IMR-90 (cell line): Measurements from ENCODE around the gene SH3RF3. TPM values are rescaled to one million over a fixed set of nuclear protein-coding genes. Genes with fewer than 3 reads are reported as not detected.

Experiments
- ATAC-seq: fragments of 200-7000 bp; cut with Tn5 transposase; 2 replicates; pipeline ENCODE4 v1.9.1; 2020; ENCODE audit warnings: low read depth, mild to moderate bottlenecking, moderate library complexity
- BruUV-seq: library from RNA; stranded (reverse); fragments of 400-500 nt; replicated peaks from 2 replicates; lab custom pipeline; 2021; lab: Mats Ljungman, UMichigan
- CTCF ChIA-PET: fragments of 300-600 bp; formaldehyde crosslinking; extraction: SDS; loops from one replicate; lab custom pipeline; 2021; ENCODE audit warnings: antibody characterized with exemption; lab: Yijun Ruan, JAX
- POLR2A ChIA-PET: fragments of 300-600 bp; sonication (Branson Sonifier 250); formaldehyde crosslinking; loops from one replicate; lab custom pipeline; 2022; ENCODE audit warnings: antibody characterized with exemption; ENCODE audit not compliant: unreplicated experiment; lab: Charles Lee
- DNase-seq: peaks from one replicate; pipeline ENCODE4 v3.0.0; 2013
- H2AFZ ChIP-seq: replicated peaks from 2 replicates; pipeline ENCODE3; 2013; ENCODE audit warnings: low read length, mild to moderate bottlenecking; ENCODE audit not compliant: poor library complexity
- H2AK5ac ChIP-seq: 2 replicates; pipeline ENCODE4 v1.6.1; 2013; ENCODE audit warnings: low read depth, low read length, inconsistent platforms
- H2AK9ac ChIP-seq: replicated peaks from 2 replicates; pipeline ENCODE3; 2013; ENCODE audit warnings: mild to moderate bottlenecking, low read depth, low read length, moderate library complexity; ENCODE audit not compliant: poor library complexity
- H2BK120ac ChIP-seq: 2 replicates; pipeline ENCODE4 v1.6.1; 2013; ENCODE audit warnings: low read depth, low read length, inconsistent platforms
- H2BK15ac ChIP-seq: 3 replicates; pipeline ENCODE4 v1.6.1; 2013; ENCODE audit warnings: low read depth, low read length, inconsistent platforms
- H2BK20ac ChIP-seq: 2 replicates; pipeline ENCODE4 v1.6.1; 2013; ENCODE audit warnings: low read depth, mild to moderate bottlenecking, inconsistent platforms, low read length, moderate library complexity
- H2BK5ac ChIP-seq: 2 replicates; pipeline ENCODE4 v1.6.1; 2013; ENCODE audit warnings: mild to moderate bottlenecking, low read depth, low read length, inconsistent platforms; ENCODE audit not compliant: poor library complexity, severe bottlenecking
- H3K14ac ChIP-seq: replicated peaks from 2 replicates; pipeline ENCODE4 v1.6.1; 2013; ENCODE audit warnings: low read depth, low read length, inconsistent platforms
- H3K18ac ChIP-seq: 2 replicates; pipeline ENCODE4 v1.6.1; 2013; ENCODE audit warnings: low read depth, low read length, control low read depth
- H3K23ac ChIP-seq: 2 replicates; pipeline ENCODE4 v1.6.1; 2013; ENCODE audit warnings: low read depth, low read length, inconsistent platforms
- H3K27ac ChIP-seq: 2 replicates; pipeline ENCODE4 v1.5.1; 2013; ENCODE audit warnings: mild to moderate bottlenecking, control low read depth, low read length; ENCODE audit not compliant: insufficient read depth
- H3K27me3 ChIP-seq: 2 replicates; pipeline ENCODE4 v1.6.1; 2013; ENCODE audit warnings: low read length; ENCODE audit not compliant: control insufficient read depth, insufficient read depth
- H3K36me3 ChIP-seq: 2 replicates; pipeline ENCODE4 v1.6.1; 2013; ENCODE audit warnings: low read length, mixed read lengths; ENCODE audit not compliant: control insufficient read depth, insufficient read depth
- H3K4ac ChIP-seq: 2 replicates; pipeline ENCODE4 v1.6.1; 2013; ENCODE audit warnings: low read depth, low read length, inconsistent platforms
- H3K4me1 ChIP-seq: 2 replicates; pipeline ENCODE4 v1.6.1; 2013; ENCODE audit warnings: low read length, mixed read lengths; ENCODE audit not compliant: control insufficient read depth, insufficient read depth
- H3K4me2 ChIP-seq: 2 replicates; pipeline ENCODE4 v1.6.1; 2013; ENCODE audit warnings: low read depth, mild to moderate bottlenecking, control low read depth, low read length, moderate library complexity
- H3K4me3 ChIP-seq: 2 replicates; pipeline ENCODE4 v1.5.1; 2013; ENCODE audit warnings: low read depth, mild to moderate bottlenecking, control low read depth, low read length, moderate library complexity; ENCODE audit not compliant: insufficient read depth
- H3K56ac ChIP-seq: 2 replicates; pipeline ENCODE4 v1.6.1; 2013; ENCODE audit warnings: low read length, inconsistent platforms; ENCODE audit not compliant: insufficient read depth; ENCODE audit errors: extremely low read depth
- H3K79me1 ChIP-seq, 2 experiments: 2 replicates each; pipeline ENCODE4 v1.6.1; 2013; ENCODE audit warnings: low read length in 2 of 2, inconsistent platforms in 1 of 2, low read depth in 1 of 2
- H3K9ac ChIP-seq: 2 replicates; pipeline ENCODE4 v1.6.1; 2013; ENCODE audit warnings: low read depth, low read length, control low read depth
- H3K9me1 ChIP-seq: 2 replicates; pipeline ENCODE4 v1.6.1; 2013; ENCODE audit warnings: low read length, inconsistent platforms; ENCODE audit not compliant: insufficient read depth
- H3K9me3 ChIP-seq: 2 replicates; pipeline ENCODE4 v1.6.1; 2013; ENCODE audit warnings: low read length; ENCODE audit not compliant: control insufficient read depth, insufficient read depth
- H4K20me1 ChIP-seq: 2 replicates; pipeline ENCODE4 v1.6.1; 2013; ENCODE audit warnings: low read length, inconsistent platforms; ENCODE audit not compliant: insufficient read depth
- H4K5ac ChIP-seq: 2 replicates; pipeline ENCODE4 v1.6.1; 2013; ENCODE audit warnings: mild to moderate bottlenecking, low read depth, low read length, control low read depth
- H4K8ac ChIP-seq, 2 experiments: 2 replicates each; pipeline ENCODE4 v1.6.1; 2013; ENCODE audit warnings: low read depth in 2 of 2, low read length in 2 of 2, control low read depth in 1 of 2, inconsistent platforms in 1 of 2
- H4K91ac ChIP-seq: 2 replicates; pipeline ENCODE4 v1.6.1; 2013; ENCODE audit warnings: low read depth, low read length, inconsistent platforms; ENCODE audit not compliant: insufficient read depth
- BHLHE40 ChIP-seq: fragments of 150-350 bp; IDR thresholded peaks from 2 replicates; pipeline ENCODE4 v1.6.1; 2016; ENCODE audit warnings: mild to moderate bottlenecking, low read depth, low read length
- CEBPB ChIP-seq: IDR thresholded peaks from 2 replicates; pipeline ENCODE4 v1.6.1; 2012; ENCODE audit warnings: low read depth, low read length, improper control_type of control experiment
- CHD1 ChIP-seq: IDR thresholded peaks from 2 replicates; pipeline ENCODE4 v1.6.1; 2012; ENCODE audit warnings: low read depth, low read length, improper control_type of control experiment
- FOS ChIP-seq: fragments of 150-350 bp; IDR thresholded peaks from 2 replicates; pipeline ENCODE4 v1.6.1; 2016; ENCODE audit warnings: low read depth, low read length
- MAFK ChIP-seq: IDR thresholded peaks from 2 replicates; pipeline ENCODE4 v1.6.1; 2012; ENCODE audit warnings: low read depth, low read length, improper control_type of control experiment
- MAZ ChIP-seq: IDR thresholded peaks from 2 replicates; pipeline ENCODE4 v1.6.1; 2012; ENCODE audit warnings: low read depth, mild to moderate bottlenecking, low read length, improper control_type of control experiment, moderate library complexity, borderline replicate concordance
- MXI1 ChIP-seq: IDR thresholded peaks from 2 replicates; pipeline ENCODE4 v1.6.1; 2012; ENCODE audit warnings: low read depth, mild to moderate bottlenecking, low read length, moderate library complexity, borderline replicate concordance
- NFE2L2 ChIP-seq: fragments of 150-350 bp; IDR thresholded peaks from 2 replicates; pipeline ENCODE4 v1.6.1; 2016; ENCODE audit warnings: low read depth, mild to moderate bottlenecking, low read length
- POLR2A ChIP-seq: IDR thresholded peaks from 2 replicates; pipeline ENCODE4 v1.6.1; 2012; ENCODE audit warnings: mild to moderate bottlenecking, low read depth, low read length
- RAD21 ChIP-seq: IDR thresholded peaks from 2 replicates; pipeline ENCODE4 v1.6.1; 2012; ENCODE audit warnings: low read length, improper control_type of control experiment
- RCOR1 ChIP-seq: IDR thresholded peaks from 2 replicates; pipeline ENCODE4 v1.6.1; 2012; ENCODE audit warnings: mild to moderate bottlenecking, low read length, improper control_type of control experiment; ENCODE audit not compliant: insufficient replicate concordance
- RFX5 ChIP-seq: IDR thresholded peaks from 2 replicates; pipeline ENCODE4 v1.8.0; 2012; ENCODE audit warnings: low read depth, mild to moderate bottlenecking, low read length, moderate library complexity
- SMC3 ChIP-seq: fragments of 150-350 bp; IDR thresholded peaks from 2 replicates; pipeline ENCODE4 v1.6.1; 2016; ENCODE audit warnings: low read depth, mild to moderate bottlenecking, antibody characterized with exemption, low read length, moderate library complexity
- WGBS, 2 experiments: methylation state at CpG; one replicate each; pipeline versions ENCODE4 v1.1.5 to v1.1.7; 2013; ENCODE audit warnings: missing lambda C conversion rate in 2 of 2; ENCODE audit not compliant: insufficient read length in 1 of 2; ENCODE audit errors: extremely low coverage in 2 of 2; 5-methylcytosine and 5-hydroxymethylcytosine counted together
- dilution Hi-C: fragments of 300-500 bp; cut with HindIII; formaldehyde crosslinking; loops from one replicate; pipeline ENCODE4 v1.14.3; 2018; ENCODE audit warnings: low sequenced_read_pairs; ENCODE audit not compliant: unreplicated experiment
- in situ Hi-C: fragments of 300-500 bp; cut with MboI; formaldehyde crosslinking; loops from 3 replicates; pipeline ENCODE4 v1.14.3; 2019; ENCODE audit warnings: low sequenced_read_pairs, inconsistent platforms, mixed read lengths
- intact Hi-C: fragments of 100-400 bp; cut with micrococcal nuclease; formaldehyde crosslinking; loops from 2 replicates; pipeline ENCODE4 v1.10.0; 2022
- polyA plus RNA-seq, 3 experiments: library from polyadenylated mRNA; depleted of rRNA; stranded (reverse); fragments of >200 nt; gene quantifications; 2 replicates each; pipeline ENCODE4 v1.2.3, GENCODE V29; 2012; ENCODE audit warnings: low replicate concordance in 1 of 3
- total RNA-seq: library from RNA; depleted of rRNA; stranded (reverse); fragments of >200 nt; gene quantifications from 2 replicates; pipeline ENCODE4 v1.2.3, GENCODE V29; 2012
- TF ChIP-seq, protein P1 (sequence below): fragments of 150-350 bp; IDR thresholded peaks from 2 replicates; pipeline ENCODE4 v1.6.1; 2016; ENCODE audit warnings: low read depth, mild to moderate bottlenecking, low read length, moderate library complexity, borderline replicate concordance
- TF ChIP-seq, protein P2 (sequence below): conservative IDR thresholded peaks from 2 replicates; pipeline ENCODE4 v1.5.1; 2012; ENCODE audit warnings: mild to moderate bottlenecking, low read depth, low read length, improper control_type of control experiment
- TF ChIP-seq, protein P3 (sequence below): fragments of 150-350 bp; IDR thresholded peaks from 2 replicates; pipeline ENCODE4 v1.6.1; 2017; ENCODE audit warnings: mild to moderate bottlenecking, antibody characterized with exemption, low read length, low read depth

The SH3RF3 gene
- total and polyA plus RNA-seq, 2 of the 4 experiments (the other 2 are of a cell fraction) = 3.4 to 5.3 TPM

DNA sequence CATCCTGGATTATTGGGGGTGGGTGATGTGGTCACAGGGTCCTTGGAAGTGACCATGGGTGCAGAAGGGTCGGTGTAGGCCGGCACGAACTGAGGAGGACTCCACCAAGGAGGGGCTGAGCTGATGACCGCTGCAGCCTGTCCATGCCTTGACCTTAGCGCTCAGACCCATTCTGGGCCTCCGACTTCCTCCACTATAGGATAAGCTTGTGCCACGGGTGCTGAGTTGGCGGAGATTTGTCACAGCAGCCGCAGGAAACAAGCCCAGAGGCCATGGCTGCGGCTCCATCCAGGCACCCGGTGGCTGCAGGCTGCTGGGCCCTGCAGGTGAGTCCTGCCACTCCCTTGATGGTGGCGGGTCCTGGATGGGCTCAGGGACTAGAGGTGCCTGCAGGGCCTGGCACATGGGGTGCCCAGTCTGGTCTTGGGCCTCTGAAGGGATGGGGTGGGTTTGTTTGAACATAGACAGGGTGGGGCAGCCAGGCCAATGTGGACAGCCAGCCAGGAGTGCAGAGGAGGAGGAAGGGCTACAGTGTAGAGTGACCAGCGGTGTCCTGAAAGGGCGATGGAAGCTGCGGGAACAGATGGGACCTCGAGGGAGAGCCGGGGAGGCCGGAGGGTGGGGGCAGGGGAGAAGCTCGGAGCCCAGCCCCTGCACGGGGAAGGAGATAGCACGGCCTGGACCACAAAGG is 400.0 kb downstream of the SH3RF3 start:
- Histone ChIP-seq H3K4me1 (no peaks in the 10 kb centered on the region; the same call in 1 of the 2 replicates), H3K27ac (no peak overlapping the region), H3K14ac (no peak overlapping the region), H4K5ac (no peak overlapping the region), H4K8ac (no peak overlapping the region), H2BK15ac (no peak overlapping the region), H4K91ac (no peak overlapping the region), H2AK9ac (no peak overlapping the region), H2BK120ac (no peak overlapping the region), H3K79me1 (no peaks in the 10 kb centered on the region), H2AK5ac (no peak overlapping the region), H3K4me2 (no peak overlapping the region), H3K4ac (no peak overlapping the region), H3K9me1 (0 out of 2 replicates have a peak, but pooled peaks cover 3% of the 10 kb centered on the region), H3K9ac (no peak overlapping the region), H3K9me3 (no peaks in the 10 kb centered on the region), H2BK20ac (no peak overlapping the region), H3K27me3 (peaks cover 43% of the 10 kb centered on the region), H3K4me3 (no peak overlapping the region), H3K56ac (no peak overlapping the region), H2BK5ac (no peak overlapping the region), H4K20me1 (no peaks in the 10 kb centered on the region), H3K36me3 (no peaks in the 10 kb centered on the region), H3K23ac (no peak overlapping the region), H2AFZ (no peak overlapping the region), H3K18ac (no peak overlapping the region)
- DNase-seq (no peak), ATAC-seq (no peak)
- WGBS, 2 experiments = 78% methylated on average over 5 of the region's 21 CpGs; no CpG with 5 or more reads in 1 of the 2 experiments
- BruUV-seq = no TSS peak
- dilution Hi-C loops (no loop called here), intact Hi-C loops (no loop called here), in situ Hi-C loops (no loop called here)
- ChIA-PET CTCF (no interaction called here), POLR2A (no interaction called here)
- no peak for TF ChIP-seq RCOR1
- TF ChIP-seq BHLHE40 = no peak
- no peak for TF ChIP-seq POLR2A
- TF ChIP-seq, protein P1, sequence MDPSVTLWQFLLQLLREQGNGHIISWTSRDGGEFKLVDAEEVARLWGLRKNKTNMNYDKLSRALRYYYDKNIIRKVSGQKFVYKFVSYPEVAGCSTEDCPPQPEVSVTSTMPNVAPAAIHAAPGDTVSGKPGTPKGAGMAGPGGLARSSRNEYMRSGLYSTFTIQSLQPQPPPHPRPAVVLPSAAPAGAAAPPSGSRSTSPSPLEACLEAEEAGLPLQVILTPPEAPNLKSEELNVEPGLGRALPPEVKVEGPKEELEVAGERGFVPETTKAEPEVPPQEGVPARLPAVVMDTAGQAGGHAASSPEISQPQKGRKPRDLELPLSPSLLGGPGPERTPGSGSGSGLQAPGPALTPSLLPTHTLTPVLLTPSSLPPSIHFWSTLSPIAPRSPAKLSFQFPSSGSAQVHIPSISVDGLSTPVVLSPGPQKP = no peak
- TF ChIP-seq, protein P2, sequence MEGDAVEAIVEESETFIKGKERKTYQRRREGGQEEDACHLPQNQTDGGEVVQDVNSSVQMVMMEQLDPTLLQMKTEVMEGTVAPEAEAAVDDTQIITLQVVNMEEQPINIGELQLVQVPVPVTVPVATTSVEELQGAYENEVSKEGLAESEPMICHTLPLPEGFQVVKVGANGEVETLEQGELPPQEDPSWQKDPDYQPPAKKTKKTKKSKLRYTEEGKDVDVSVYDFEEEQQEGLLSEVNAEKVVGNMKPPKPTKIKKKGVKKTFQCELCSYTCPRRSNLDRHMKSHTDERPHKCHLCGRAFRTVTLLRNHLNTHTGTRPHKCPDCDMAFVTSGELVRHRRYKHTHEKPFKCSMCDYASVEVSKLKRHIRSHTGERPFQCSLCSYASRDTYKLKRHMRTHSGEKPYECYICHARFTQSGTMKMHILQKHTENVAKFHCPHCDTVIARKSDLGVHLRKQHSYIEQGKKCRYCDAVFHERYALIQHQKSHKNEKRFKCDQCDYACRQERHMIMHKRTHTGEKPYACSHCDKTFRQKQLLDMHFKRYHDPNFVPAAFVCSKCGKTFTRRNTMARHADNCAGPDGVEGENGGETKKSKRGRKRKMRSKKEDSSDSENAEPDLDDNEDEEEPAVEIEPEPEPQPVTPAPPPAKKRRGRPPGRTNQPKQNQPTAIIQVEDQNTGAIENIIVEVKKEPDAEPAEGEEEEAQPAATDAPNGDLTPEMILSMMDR = no peak
- no peak for TF ChIP-seq FOS
- TF ChIP-seq, protein P3, sequence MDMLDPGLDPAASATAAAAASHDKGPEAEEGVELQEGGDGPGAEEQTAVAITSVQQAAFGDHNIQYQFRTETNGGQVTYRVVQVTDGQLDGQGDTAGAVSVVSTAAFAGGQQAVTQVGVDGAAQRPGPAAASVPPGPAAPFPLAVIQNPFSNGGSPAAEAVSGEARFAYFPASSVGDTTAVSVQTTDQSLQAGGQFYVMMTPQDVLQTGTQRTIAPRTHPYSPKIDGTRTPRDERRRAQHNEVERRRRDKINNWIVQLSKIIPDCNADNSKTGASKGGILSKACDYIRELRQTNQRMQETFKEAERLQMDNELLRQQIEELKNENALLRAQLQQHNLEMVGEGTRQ = no peak
- TF ChIP-seq RAD21 = no peak
- TF ChIP-seq NFE2L2 = no peak
- no peak for TF ChIP-seq MAZ
- TF ChIP-seq CHD1 = no peak
- no peak for TF ChIP-seq RFX5
- no peak for TF ChIP-seq SMC3
- no peak for TF ChIP-seq CEBPB
- TF ChIP-seq MXI1 = no peak
- no peak for TF ChIP-seq MAFK
